ENCODE data around the gene SHISAL1.
"Not testable (repeated sequence)": the region's sequence is repeated elsewhere in the genome, so short reads cannot be mapped to it uniquely, and the experiment has no call there.

Gene SHISAL1

GRCh38 chr22:44325718-44326490 lies 13.2 kb upstream of the SHISAL1 start:
- no peak for DNase-seq

DNA sequence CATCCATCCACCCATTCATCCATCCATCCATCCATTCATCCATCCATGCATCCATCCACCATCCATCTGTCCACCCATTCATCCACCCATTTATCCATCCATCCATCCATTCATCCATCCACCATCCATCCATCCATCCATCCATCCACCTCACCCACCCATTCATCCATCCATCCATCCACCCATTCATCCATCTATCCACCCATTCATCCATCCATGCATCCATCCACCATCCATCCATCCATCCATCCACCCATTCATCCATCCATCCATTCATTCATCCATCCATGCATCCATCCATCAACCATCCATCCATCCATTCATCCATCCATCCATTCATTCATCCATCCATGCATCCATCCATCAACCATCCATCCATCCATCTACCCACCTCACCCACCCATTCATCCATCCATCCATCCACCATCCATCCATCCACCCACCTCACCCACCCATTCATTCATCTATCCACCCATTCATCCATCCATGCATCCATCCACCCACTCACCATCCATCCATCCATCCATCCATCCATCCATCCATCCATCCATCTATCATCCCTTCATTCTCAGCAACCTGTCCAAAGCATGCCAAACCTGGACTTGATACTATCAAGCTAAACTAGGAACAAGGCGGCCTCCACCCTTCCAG lies 10.5 kb upstream of the SHISAL1 start:
- not testable (repeated sequence) for DNase-seq

DNA sequence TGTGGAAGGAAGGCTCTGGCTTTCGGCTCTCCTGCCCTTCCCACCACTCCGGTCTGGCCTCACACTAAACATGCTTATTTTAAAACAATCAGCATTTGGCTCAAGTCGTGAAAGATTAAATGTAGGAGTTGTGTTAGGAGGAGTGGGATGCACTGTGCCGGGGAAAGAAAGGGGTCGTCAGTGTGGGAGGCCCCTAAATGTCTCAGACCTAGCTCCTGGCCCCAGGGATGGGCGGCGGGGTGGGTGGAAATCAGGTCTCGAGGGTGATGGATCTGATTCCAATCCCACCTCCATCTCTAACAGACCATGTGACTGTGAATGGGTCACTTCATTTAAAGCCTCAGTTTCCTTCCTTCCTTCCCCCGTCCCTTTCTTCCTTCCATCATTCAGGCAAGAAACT lies 6.9 kb upstream of the SHISAL1 start:
- no peak for DNase-seq

GRCh38 chr22:44318751-44319150 lies 6.0 kb upstream of the SHISAL1 start:
- DNase-seq: no peak

DNA sequence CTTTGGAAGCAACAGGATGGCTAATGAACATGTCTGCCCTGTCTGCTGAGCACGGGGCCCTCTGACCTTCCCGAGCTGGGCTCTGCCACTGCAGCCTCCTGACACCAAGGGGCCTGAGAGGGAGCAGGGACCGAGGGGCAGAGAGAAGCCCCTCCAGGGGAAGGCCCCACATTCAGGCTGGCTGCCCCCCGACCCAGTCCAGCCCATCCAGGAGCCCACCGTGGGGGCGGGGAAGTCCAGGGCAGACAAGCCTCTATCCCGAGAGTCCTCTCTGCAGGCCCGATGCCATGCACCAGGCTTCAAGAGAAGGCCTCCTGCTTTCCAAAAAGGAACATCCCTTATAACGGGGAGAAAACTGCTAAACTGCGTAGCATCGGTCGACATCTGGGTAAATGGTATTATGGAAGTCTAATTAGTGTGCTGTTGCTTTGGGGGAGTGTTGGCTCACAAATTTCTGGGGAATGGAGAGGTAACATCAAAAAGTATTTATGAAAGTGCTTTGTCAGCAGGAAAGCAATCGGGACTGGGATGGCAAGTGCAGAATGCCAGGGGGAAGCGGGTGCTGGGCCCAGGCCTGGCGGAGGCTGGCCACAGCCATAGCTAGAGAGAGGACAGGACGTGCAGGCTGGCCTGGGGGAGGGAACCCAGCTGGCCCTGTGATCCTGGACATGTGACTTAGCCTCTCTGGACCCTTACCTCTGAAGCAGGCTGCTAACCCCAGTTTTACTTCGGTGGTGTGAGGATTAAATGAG lies 5.3 kb upstream of the SHISAL1 start:
- DNase-seq: no peak

DNA sequence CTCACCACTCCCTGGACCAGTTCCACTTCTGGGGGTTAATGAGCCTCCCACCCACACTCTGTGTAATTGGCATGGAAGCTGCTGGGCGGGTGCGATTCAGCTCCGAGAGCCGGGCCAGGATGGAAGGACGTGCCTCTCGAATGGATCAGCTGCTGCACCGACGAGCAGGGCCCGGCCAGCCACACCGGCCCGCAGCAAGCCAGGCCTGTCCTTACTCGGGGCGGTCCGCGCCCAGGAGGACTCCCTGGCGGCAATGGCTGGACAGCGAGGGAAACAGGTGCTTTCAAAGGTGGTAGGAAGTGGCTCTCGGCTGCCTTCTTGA lies 4.3 kb upstream of the SHISAL1 start:
- no peak for DNase-seq

GRCh38 chr22:44316393-44317122 lies 3.8 kb upstream of the SHISAL1 start:
- DNase-seq: no peak

DNA sequence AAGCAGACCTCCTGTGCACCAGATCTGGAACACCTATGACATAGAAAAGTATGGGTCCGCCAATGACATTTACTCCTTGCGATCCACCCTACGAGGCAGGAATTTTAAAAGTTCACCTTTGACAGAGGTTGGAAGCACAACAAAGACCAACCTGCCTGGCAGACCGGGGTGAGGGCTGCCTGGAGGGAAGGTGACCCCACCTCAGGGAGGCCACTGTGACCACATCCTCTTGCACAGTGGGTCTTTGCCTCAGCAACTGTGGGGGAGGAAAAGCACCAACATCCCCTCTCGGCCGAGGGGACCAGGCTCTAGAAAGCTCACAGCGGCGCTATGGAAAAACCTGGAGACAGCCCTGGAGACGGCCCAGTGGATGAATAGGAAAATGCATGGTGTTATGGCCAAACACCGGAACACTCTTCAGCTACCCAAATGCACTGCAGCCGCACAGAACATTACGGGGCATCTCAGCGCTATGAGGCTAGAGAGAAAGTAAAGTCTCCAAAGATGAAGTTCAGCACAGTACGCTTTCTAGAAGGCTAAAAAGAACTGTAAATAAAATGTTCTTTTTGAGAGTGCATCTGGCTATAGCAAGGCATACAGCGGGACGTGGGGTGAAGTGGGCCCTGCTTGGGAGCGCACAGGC lies 1.8 kb upstream of the SHISAL1 start:
- no peak for DNase-seq

DNA sequence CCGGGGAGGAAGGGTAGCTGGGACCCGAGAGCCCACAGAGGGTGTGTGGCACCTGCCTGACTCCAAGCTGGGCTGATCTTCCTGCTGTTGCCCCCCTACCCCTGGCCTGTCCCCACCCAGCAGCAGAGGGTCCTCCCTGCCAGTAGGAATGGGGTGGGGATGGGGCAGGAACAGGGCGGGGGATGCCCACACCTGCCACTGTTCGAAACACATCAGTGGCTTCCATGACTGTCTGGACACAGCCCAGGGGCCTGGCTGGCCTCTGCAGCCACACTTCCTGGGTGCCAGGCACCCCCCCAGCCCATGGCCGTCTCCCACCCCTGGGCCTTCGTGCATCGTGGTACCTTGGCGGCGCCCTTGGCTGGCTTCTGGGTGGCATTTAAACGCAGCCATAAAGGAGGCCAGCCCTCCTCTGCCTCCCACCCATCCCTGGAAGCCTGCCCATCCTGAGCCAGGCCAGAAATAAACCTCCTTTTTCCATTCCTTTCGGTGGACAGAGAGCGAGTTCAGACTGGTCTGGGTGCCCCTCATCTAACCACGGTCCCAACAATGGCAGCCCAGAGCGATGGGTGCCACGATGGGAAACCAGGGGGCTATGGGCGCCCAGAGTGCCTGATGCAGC lies 745 bp upstream of the SHISAL1 start:
- no peak for DNase-seq

DNA sequence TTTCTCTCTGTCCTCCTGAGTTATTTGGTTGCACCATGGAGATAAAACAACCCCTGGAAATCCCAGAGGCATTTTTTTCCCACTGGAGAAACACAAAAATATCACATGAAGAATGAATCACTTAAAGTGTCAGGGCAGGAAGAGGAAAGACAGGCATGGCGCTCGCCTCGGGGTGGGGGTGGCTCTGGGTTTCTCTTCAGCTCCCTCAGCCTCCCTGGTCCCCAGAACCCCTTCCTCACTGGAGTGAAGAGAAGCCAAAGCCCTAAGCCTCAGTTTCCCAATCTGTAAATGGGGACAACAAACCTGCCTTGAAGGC lies 938 bp downstream of the SHISAL1 start:
- no peak for DNase-seq

DNA sequence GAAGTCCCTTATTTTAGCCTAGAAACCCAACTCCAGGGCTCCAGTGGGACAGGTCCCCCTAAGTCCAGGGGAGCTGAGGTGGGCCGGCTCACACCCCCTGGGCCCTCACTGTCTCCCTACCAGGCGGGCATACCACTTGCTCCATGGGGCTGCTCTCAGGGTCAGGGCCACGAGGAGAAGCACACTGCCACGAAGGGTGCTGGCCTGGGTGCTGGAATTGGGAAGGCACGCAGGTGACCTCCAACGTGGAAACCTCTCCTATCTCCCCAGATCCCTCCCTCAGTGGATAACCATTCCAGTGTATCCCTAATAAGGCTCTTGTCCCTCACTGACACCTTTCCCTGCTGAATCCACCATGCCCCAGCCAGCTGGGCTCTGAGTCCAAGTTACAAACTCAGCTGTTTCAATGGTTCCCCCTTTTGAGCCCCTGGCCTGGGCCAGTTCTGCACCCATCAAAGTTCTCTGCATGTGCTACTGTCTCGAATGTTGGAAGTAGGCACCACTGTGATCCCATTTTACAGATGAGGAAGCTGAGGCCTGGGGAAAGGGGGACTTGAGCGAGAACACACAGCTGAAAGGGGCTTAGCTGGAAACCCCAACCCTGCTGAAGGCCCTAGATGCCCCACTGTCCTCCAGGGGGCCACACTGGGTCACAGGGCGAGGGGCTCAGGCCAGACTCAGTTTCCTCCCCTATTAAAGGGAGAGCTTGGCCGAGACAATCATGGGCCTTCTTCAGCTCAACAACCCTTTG lies 1.5 kb downstream of the SHISAL1 start:
- no peak for DNase-seq

- no peak for DNase-seq
Measured at GRCh38 chr22:44309647-44310046, 3.1 kb downstream of the SHISAL1 start.

DNA sequence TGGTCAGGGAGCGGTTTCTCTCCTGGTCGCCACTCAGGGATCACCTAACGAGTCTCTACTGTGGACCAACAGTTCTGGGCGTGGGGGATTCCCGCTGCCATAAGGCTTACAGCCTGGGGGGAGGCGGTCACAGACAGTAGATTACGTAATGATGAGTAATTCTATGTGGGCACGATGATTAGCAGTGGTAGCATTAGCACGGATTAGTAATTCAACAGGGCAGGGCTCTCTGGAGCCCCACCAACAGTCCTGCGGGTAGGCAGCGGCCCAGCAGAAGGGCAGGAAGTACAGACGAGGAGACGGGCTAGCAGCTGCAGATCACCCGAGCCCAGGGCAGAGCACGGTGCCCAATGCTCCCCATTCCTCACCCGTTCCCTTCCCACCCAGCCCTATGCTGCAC lies 3.6 kb downstream of the SHISAL1 start:
- no peak for DNase-seq

- no peak for DNase-seq
Measured at GRCh38 chr22:44307509-44308169, 5.1 kb downstream of the SHISAL1 start.

GRCh38 chr22:44305888-44306287 lies 6.9 kb downstream of the SHISAL1 start:
- DNase-seq: no peak

DNA sequence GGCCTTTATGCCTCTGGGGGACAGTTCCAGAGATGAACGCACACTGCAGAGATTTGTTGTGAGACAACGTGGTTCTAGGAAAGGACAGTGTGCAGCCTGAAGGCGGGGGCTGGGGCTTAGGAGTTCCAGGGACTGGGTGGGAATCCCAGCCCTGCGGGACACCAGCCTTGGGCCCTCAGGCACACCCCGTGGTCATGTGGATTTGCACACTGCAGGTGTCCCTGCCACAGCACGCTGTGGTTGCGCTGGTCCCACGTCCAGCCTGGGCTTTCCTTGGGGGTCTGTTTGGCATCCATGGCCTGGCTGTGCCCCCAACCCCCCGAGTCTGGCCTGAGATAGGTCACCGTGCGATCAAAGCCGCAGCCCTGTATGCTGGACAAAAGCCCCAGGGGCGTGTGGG lies 7.3 kb downstream of the SHISAL1 start:
- DNase-seq: no peak

DNA sequence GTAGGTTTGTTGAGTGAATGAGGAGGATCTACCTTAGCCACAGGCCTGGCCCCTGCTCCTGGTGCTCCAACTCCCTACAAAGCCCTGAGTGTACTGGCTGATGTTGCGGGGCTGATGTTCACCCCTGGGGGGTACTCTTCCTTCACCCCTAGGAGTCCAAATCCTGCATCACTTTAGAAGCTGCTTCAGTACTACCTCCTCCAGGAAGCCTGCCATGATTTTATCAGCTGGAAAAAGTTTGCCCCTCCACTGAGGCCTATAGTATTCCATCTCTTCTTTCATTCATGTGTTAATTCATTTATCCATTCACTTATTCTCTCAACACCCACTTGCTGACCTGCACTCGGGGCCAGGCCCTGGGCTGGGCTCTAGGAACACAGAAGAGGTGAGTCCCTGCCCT lies 7.8 kb downstream of the SHISAL1 start:
- no peak for DNase-seq

DNA sequence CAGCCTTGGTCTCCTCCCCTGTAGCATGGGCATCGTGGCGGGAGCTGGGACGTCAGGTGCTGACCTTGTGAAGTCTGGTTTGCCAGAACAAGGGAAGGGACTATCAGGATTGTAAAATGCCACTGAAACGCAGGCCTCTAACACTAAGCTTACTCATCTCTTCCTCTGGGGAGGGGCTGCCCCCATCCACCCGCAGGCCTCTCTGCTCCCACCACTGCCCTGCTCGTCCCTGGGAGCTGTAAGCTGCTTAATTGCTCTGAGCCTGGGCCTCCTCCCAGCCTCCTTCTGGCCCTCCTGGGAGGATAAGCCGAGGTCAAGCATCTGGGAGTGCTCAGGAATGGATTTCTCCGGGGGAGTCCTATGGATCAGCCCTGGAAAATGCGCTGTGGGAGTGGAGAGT lies 8.4 kb downstream of the SHISAL1 start:
- no peak for DNase-seq

- DNase-seq: not testable (repeated sequence)
Measured at GRCh38 chr22:44302363-44302762, 10.4 kb downstream of the SHISAL1 start.

DNA sequence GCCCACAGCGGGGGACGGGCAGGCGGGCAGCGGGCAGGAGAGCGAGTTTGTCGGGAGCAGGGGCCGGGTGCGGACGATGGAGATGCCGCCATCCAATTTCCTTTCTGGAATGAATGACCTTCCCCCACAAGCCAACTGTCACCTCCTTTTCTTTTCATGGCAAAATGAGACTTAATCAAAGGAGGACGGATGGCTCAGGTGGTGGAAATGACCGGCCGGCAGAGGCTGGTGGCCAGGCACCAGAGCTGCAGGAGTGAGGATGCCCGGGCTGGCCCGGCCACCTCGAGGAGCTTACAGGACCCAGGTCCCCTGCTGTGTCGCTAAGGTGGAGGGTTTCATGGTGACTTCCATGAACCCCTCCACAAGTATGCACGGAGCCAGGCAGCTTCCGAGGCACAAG lies 11.7 kb downstream of the SHISAL1 start:
- no peak for DNase-seq

DNA sequence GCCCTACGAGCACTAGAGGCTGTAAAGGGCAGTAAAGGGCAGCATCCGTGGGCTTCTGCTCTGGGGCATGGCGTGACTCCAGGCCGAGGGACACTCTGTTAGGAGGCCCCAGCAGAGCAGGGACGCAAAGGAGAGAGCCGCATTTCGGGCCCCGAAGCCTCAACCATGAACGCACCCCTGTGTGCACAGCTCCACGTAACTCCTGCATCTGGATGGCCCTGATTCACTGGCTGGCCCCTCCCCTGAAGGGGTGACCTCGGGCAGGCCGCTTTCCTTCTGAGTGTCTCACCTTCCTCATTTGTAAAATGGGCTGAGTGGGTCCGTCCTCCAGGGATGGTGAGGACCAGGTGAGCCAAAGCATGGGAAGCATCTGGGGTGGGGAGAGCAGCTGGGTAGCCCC lies 13.6 kb downstream of the SHISAL1 start:
- no peak for DNase-seq

Data from activated CD4-positive, alpha-beta T cell treated with anti-CD3 and anti-CD28 coated beads for 1 hour (primary cell).